HepG2 (cell line): Measurements from ENCODE around the gene GTF3A. TPM values are rescaled to one million over a fixed set of nuclear protein-coding genes. Genes with fewer than 3 reads are reported as not detected.

Experiments
- ARID3A ChIP-seq: IDR thresholded peaks from 2 replicates; pipeline ENCODE4 v1.6.1; 2012; ENCODE audit warnings: low read depth, low read length, improper control_type of control experiment
- ASH2L ChIP-seq: fragments of 300-600, 200-600 bp; sonication (generic); IDR thresholded peaks from 2 replicates; pipeline ENCODE4 v1.7.0; 2017; ENCODE audit warnings: low read depth, mild to moderate bottlenecking, moderate library complexity, mixed read lengths, low read length; ENCODE audit not compliant: insufficient read length
- ATM ChIP-seq: fragments of 450-650 bp; IDR thresholded peaks from 2 replicates; pipeline ENCODE4 v1.7.1; 2017; ENCODE audit warnings: mild to moderate bottlenecking, borderline replicate concordance
- CREBL2 ChIP-seq: sonication (generic); formaldehyde crosslinking; IDR thresholded peaks from 2 replicates; pipeline ENCODE4 v1.8.1; 2023; ENCODE audit warnings: missing genetic modification reagents, mild to moderate bottlenecking, borderline replicate concordance
- ETS1 ChIP-seq: sonication (generic); formaldehyde crosslinking; IDR thresholded peaks from 2 replicates; pipeline ENCODE4 v1.4.0; 2020; ENCODE audit warnings: missing genetic modification reagents
- HNF4A ChIP-seq: sonication (generic); formaldehyde crosslinking; IDR thresholded peaks from 2 replicates; pipeline ENCODE4 v1.4.0; 2020; ENCODE audit warnings: missing genetic modification reagents
- HOXA3 ChIP-seq: sonication (generic); formaldehyde crosslinking; IDR thresholded peaks from 2 replicates; pipeline ENCODE4 v1.5.0; 2020; ENCODE audit warnings: missing genetic modification reagents
- NONO ChIP-seq, 2 experiments: fragments of 450-650 bp in 1 of 2; sonication (generic) in 1 of 2; formaldehyde crosslinking in 1 of 2; IDR thresholded peaks in 1 of 2; conservative IDR thresholded peaks in 1 of 2; 2 replicates each; pipeline versions ENCODE4 v1.6.1 to v1.8.0; 2017 to 2022; ENCODE audit warnings: mild to moderate bottlenecking in 1 of 2, missing genetic modification reagents in 1 of 2, moderate library complexity in 1 of 2
- PBX3 ChIP-seq: sonication (generic); formaldehyde crosslinking; IDR thresholded peaks from 2 replicates; pipeline ENCODE4 v1.8.1; 2023; ENCODE audit warnings: missing genetic modification reagents, inconsistent platforms, borderline replicate concordance
- PCBP1 ChIP-seq: fragments of 200-400 bp; formaldehyde crosslinking; IDR thresholded peaks from 2 replicates; pipeline ENCODE4 v1.6.1; 2017; ENCODE audit warnings: mild to moderate bottlenecking, low read depth, low read length, borderline replicate concordance
- PHF21A ChIP-seq: sonication (generic); formaldehyde crosslinking; IDR thresholded peaks from 2 replicates; pipeline ENCODE4 v1.5.0; 2020; ENCODE audit warnings: mild to moderate bottlenecking, missing genetic modification reagents
- PLRG1 ChIP-seq: fragments of 450-650 bp; conservative IDR thresholded peaks from 2 replicates; pipeline ENCODE4 v1.6.1; 2016
- SMYD3 ChIP-seq: sonication (generic); formaldehyde crosslinking; IDR thresholded peaks from 2 replicates; pipeline ENCODE4 v1.8.1; 2023; ENCODE audit warnings: mild to moderate bottlenecking, missing genetic modification reagents
- SRSF1 ChIP-seq: fragments of 200-400 bp; formaldehyde crosslinking; optimal IDR thresholded peaks from 2 replicates; pipeline ENCODE3; 2017; ENCODE audit warnings: mild to moderate bottlenecking, low read depth, low read length, moderate library complexity
- SRSF4 ChIP-seq: fragments of 200-400 bp; formaldehyde crosslinking; IDR thresholded peaks from one replicate; pipeline ENCODE4 v1.6.1; 2018; ENCODE audit warnings: mild to moderate bottlenecking, low read depth, low read length, moderate library complexity; ENCODE audit not compliant: poor library complexity, severe bottlenecking
- TBX3 ChIP-seq: fragments of 450-650 bp; IDR thresholded peaks from 2 replicates; pipeline ENCODE4 v1.6.1; 2017; ENCODE audit warnings: antibody characterized with exemption, mild to moderate bottlenecking, inconsistent platforms, borderline replicate concordance
- YEATS4 ChIP-seq: sonication (generic); formaldehyde crosslinking; IDR thresholded peaks from 2 replicates; pipeline ENCODE4 v1.4.0; 2020; ENCODE audit warnings: missing genetic modification reagents, borderline replicate concordance
- ZFP82 ChIP-seq: sonication (generic); formaldehyde crosslinking; IDR thresholded peaks from 2 replicates; pipeline ENCODE4 v1.5.1; 2020; ENCODE audit warnings: mild to moderate bottlenecking, missing genetic modification reagents, borderline replicate concordance
- ZNF10 ChIP-seq: sonication (generic); formaldehyde crosslinking; IDR thresholded peaks from 2 replicates; pipeline ENCODE4 v1.4.0; 2020; ENCODE audit warnings: mild to moderate bottlenecking, low read depth, missing genetic modification reagents, borderline replicate concordance
- ZNF441 ChIP-seq: sonication (generic); formaldehyde crosslinking; IDR thresholded peaks from 2 replicates; pipeline ENCODE4 v1.7.0; 2021; ENCODE audit warnings: missing genetic modification reagents, borderline replicate concordance
- ZNF552 ChIP-seq: sonication (generic); formaldehyde crosslinking; IDR thresholded peaks from 2 replicates; pipeline ENCODE4 v1.9.0; 2022; ENCODE audit warnings: missing genetic modification reagents, mild to moderate bottlenecking, borderline replicate concordance
- ZNF577 ChIP-seq: sonication (generic); formaldehyde crosslinking; IDR thresholded peaks from 2 replicates; pipeline ENCODE4 v1.4.0; 2020; ENCODE audit warnings: mild to moderate bottlenecking, low read depth, missing genetic modification reagents, borderline replicate concordance
- ZNF607 ChIP-seq: sonication (generic); formaldehyde crosslinking; IDR thresholded peaks from 2 replicates; pipeline ENCODE4 v1.5.1; 2020; ENCODE audit warnings: missing genetic modification reagents, mild to moderate bottlenecking, borderline replicate concordance
- ZNF891 ChIP-seq: sonication (generic); formaldehyde crosslinking; IDR thresholded peaks from 2 replicates; pipeline ENCODE4 v1.5.0; 2020; ENCODE audit warnings: mild to moderate bottlenecking, missing genetic modification reagents
- polyA plus RNA-seq, 8 experiments: library from polyadenylated mRNA; depleted of rRNA in 3 of 8; stranded (reverse) in 7 of 8; unstranded in 1 of 8; fragments of >200 nt; fragmentation: Illumina TruSeq in 4 of 8; extraction: Trizol in 4 of 8; gene quantifications; 2 replicates each; pipeline versions ENCODE4 v1.2.1 to v1.2.3, GENCODE V29; 2011 to 2016; ENCODE audit warnings: low read depth in 4 of 8, missing spikeins in 1 of 8, mixed read lengths in 1 of 8; ENCODE audit not compliant: insufficient read depth in 1 of 8
- total RNA-seq, 5 experiments: library from RNA; depleted of rRNA; stranded (reverse); fragments of >200 nt; fragmentation: Illumina TruSeq; extraction: Trizol; gene quantifications; 2 replicates each; pipeline ENCODE4 v1.2.3, GENCODE V29; 2016; ENCODE audit warnings: low read depth in 1 of 5

Gene GTF3A
- total and polyA plus RNA-seq, 2 of the 13 experiments (the other 11 are each of a cell fraction or from before 2014, with no cell fraction given) = 42.1 to 176 TPM

GRCh38 chr13:27396252-27396846 lies 28.1 kb upstream of the GTF3A start (continued):
- TF ChIP-seq ARID3A = 0 out of 2 replicates have a peak, but pooled peaks have one; percentile 14
- TF ChIP-seq ZNF577 (CRISPR knock-in tag) = no peak
- no peak for TF ChIP-seq ZNF552 (CRISPR knock-in tag)
- no peak for TF ChIP-seq ZNF10 (CRISPR knock-in tag)
- peak; percentile 82 for TF ChIP-seq HOXA3 (CRISPR knock-in tag)
- TF ChIP-seq ZFP82 (CRISPR knock-in tag) = no peak
- TF ChIP-seq ZNF891 = no peak
- no peak for TF ChIP-seq PBX3
- TF ChIP-seq PCBP1 = no peak
- TF ChIP-seq SRSF4 = no peak
- TF ChIP-seq ZNF441 (CRISPR knock-in tag) = peak; percentile 60; the same call in 1 of the 2 replicates
- no peak for TF ChIP-seq ETS1 (CRISPR knock-in tag)
- no peak for TF ChIP-seq PLRG1
- 0 out of 2 replicates have a peak, but pooled peaks have one; percentile 11 for TF ChIP-seq TBX3
- peak; percentile 74 for TF ChIP-seq HNF4A
- peak; percentile 65; the same call in 1 of the 2 replicates for TF ChIP-seq PHF21A (CRISPR knock-in tag)
- no peak for TF ChIP-seq CREBL2 (CRISPR knock-in tag)
- TF ChIP-seq SRSF1 = no peak
- no peak for TF ChIP-seq ATM
- TF ChIP-seq YEATS4 = no peak; the same call in 1 of the 2 replicates
- TF ChIP-seq ZNF607 (CRISPR knock-in tag) = no peak
- TF ChIP-seq SMYD3 (CRISPR knock-in tag) = 0 out of 2 replicates have a peak, but pooled peaks have one; percentile 37
- TF ChIP-seq ASH2L = peak; percentile 87
- TF ChIP-seq NONO (IDR thresholded peaks at IDR 0.05) = no peak
- no peak for TF ChIP-seq NONO (CRISPR knock-in tag; conservative IDR thresholded peaks at IDR 0.05)
